ENCODE measurements around the gene CCDC102A. TPM values are rescaled to one million over a fixed set of nuclear protein-coding genes. Genes with fewer than 3 reads are reported as not detected.
A peak's percentile ranks its signal among the peaks of the same experiment; 100 is the strongest.
"Not testable (repeated sequence)": the region's sequence is repeated elsewhere in the genome, so short reads cannot be mapped to it uniquely, and the experiment has no call there.

CCDC102A gene
- total RNA-seq: 1.4 TPM

- peak; percentile 37 for ATAC-seq
Measured at GRCh38 chr16:57536306-57537193, at the start of gene CCDC102A. TSS of gene CCDC102A (minus strand) at chr16:57536571. CDS start at chr16:57529177, 7,394 bp downstream.

- ATAC-seq: no peak
Measured at GRCh38 chr16:57585051-57585687, 48.8 kb upstream of the CCDC102A start.

GRCh38 chr16:57579361-57579665 is 42.9 kb upstream of the CCDC102A start:
- no peak for ATAC-seq

- ATAC-seq: no peak
Measured at GRCh38 chr16:57578521-57579360, 42.4 kb upstream of the CCDC102A start.

- no peak for ATAC-seq
Measured at GRCh38 chr16:57577691-57578224, 41.4 kb upstream of the CCDC102A start.

- no peak for ATAC-seq
Measured at GRCh38 chr16:57577214-57577613, 40.8 kb upstream of the CCDC102A start.

- peak; percentile 83 for ATAC-seq
Measured at GRCh38 chr16:57576429-57576870, 40.1 kb upstream of the CCDC102A start.

GRCh38 chr16:57575468-57576277 is 39.3 kb upstream of the CCDC102A start:
- no peak for ATAC-seq

- ATAC-seq: no peak
Measured at GRCh38 chr16:57574646-57575467, 38.5 kb upstream of the CCDC102A start.

GRCh38 chr16:57574086-57574485 is 37.7 kb upstream of the CCDC102A start:
- no peak for ATAC-seq

- ATAC-seq: no peak
Measured at GRCh38 chr16:57572978-57573728, 36.8 kb upstream of the CCDC102A start.

- no peak for ATAC-seq
Measured at GRCh38 chr16:57571098-57571497, 34.7 kb upstream of the CCDC102A start.

- no peak for ATAC-seq
Measured at GRCh38 chr16:57570301-57571070, 34.1 kb upstream of the CCDC102A start.

GRCh38 chr16:57569306-57569946 is 33.1 kb upstream of the CCDC102A start:
- ATAC-seq: no peak

GRCh38 chr16:57568772-57569171 is 32.4 kb upstream of the CCDC102A start:
- not testable (repeated sequence) for ATAC-seq

GRCh38 chr16:57568173-57568678 is 31.9 kb upstream of the CCDC102A start:
- ATAC-seq: no peak

- ATAC-seq: no peak
Measured at GRCh38 chr16:57567691-57568090, 31.3 kb upstream of the CCDC102A start.

- ATAC-seq: no peak
Measured at GRCh38 chr16:57566436-57566835, 30.1 kb upstream of the CCDC102A start.

- ATAC-seq: no peak
Measured at GRCh38 chr16:57565461-57565860, 29.1 kb upstream of the CCDC102A start.
